ENCODE data around the gene TNS1.

TNS1 gene

DNA sequence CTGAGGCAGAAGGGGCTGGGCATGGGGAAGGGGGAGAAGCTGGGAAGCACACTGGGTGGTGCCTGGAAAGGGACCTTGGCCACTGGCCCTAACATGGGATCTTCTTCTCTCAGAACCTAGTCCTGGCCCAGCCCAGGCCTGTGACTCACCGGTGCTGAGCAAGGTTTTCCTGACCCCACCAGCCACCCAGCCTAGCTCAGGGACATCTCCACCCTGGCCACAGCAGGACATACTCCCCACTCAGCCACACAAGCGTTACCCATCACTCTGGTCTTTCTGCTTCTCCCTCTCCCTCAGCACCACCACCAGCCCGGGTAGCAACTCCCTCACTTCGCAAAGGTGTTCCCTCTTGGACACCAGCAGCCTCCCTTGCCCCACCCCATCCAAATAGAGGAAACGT, 22.8 kb downstream of the TNS1 start:
- DNase-seq (ENCODE audit: low read depth, low spot score): no peak

DNA sequence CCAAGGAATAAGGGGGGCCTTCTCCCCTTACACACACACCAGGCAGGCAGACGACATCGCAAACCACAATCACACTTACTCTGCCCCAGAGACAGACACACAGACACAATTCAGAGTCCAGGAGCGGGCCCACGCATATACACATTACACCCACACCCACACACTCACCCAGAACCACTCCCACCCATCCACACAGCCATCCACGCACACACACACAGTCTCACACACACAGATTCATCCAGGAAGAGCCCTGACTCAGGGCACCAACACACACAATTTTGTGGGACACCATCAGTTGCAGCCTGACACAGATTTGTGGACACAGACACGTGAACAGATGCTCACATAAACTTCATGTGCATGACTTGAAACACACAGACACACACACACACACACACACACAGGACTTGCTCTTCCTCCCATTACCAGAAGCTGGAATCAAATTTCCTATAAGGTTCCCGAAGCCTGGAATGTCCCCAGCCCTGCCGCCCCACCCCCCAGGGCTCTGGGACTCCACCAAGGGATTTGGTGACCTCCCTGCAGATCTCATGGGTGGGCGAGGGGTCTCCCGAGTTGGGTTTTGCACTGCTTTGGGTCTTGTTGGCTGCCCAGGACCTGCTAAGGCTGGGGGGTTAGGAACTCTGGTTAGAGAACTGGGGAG, 23.5 kb downstream of the TNS1 start:
- no peak for DNase-seq (ENCODE audit: low read depth, low spot score)

DNA sequence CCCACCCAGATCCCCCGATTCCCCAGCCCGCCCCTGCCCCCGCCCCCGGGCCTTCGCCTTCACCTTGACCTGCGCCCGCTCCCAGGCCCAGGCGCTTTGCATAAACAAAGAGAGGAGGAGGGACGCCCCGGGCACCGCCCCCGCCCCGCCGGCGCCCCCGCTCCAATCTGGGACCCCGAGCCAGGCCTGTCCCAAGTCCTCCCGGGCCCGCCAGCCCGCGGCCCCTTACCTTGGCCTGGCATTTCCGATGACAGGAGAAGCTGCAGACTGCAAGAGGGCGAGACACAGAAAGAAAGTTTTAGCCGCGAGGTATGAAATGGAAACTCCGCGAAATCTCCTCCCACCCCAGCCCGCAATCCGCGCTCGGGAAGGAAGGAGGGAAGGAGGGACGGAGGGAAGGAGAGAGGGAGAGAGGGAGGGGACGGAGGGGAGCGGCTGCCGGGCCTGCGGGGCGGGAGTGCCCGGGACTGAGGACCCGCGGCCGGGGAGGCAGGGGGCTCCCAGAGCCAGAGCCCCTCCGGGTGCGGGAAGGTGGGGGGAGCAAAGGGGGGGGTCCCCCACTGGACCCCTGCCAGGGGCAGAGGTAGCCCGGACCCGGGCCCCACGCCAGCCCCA, 24.2 kb downstream of the TNS1 start:
- no peak for DNase-seq (ENCODE audit: low read depth, low spot score)

DNA sequence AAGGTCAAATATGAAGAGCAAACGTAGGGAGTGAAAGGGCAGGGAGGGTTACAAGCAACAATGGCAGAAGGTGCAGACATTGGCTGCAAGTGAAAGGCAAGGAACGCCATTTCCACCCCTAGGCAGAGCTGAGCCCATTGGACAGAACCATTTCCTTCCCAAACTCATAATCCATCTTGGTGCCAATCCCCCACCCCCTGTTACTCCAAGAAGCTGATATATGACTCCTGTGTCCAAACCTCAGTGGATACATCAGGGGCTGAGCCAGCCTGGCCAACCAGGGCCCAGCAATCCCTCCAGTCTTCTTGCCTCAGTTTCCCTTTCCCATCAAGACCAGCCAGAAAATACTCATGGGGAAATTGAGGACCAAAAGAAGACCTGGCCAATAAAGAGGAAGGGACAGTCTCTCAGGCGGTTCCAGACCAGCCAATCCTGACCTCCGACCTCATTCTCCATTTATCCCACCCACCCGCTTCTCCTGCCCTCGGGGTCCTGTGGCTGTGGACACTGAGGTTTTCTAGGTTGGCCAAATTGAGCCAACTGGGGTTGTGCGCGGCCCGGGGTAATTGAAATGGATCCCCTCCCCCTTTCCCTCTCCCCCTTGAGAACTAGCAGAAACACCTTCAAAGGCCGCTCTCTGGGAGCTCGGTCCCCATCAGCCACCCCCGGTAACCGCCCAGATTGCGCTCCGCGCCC, 24.8 kb downstream of the TNS1 start:
- DNase-seq (ENCODE audit: low read depth, low spot score): no peak

DNA sequence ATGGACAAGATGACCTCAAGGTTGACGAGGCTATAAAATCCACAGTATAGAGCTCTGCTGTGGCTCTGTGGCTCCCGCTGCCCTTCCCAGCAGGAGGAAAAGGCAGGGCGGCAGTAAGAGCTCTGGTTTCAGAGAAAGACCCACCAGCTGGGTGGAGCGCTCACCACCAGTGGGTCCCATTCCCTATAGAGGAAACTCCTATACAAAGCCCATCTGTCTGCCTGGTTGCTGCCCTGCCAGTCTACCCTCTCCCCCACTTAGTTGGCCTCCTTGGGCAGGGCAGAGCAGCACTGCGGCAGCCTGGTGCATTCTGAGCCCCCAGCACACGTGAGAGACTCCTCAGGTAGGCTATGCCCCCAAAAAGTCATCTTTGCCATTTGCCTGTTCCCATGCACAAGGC, 26.5 kb downstream of the TNS1 start:
- no peak for DNase-seq (ENCODE audit: low read depth, low spot score)

DNA sequence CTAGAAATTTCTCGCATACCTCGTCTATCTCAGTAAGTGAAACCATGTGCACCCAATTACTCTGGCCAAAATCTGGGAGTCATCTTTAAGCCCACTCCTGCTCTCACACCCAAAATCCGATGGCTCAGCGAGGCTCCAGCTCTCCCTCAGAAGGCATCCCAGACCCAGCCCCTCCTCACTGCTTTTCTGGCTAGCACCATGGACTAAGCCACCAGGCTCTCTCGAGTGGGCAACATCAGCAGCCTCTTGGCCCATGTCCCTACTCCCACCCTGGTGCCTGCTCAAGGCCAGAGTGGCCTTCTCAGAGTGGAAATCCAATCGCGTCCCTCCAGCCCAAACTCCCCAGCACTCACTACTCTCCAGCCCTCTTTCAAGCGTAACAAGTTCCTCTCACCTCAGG, 27.2 kb downstream of the TNS1 start:
- DNase-seq (ENCODE audit: low read depth, low spot score): no peak

DNA sequence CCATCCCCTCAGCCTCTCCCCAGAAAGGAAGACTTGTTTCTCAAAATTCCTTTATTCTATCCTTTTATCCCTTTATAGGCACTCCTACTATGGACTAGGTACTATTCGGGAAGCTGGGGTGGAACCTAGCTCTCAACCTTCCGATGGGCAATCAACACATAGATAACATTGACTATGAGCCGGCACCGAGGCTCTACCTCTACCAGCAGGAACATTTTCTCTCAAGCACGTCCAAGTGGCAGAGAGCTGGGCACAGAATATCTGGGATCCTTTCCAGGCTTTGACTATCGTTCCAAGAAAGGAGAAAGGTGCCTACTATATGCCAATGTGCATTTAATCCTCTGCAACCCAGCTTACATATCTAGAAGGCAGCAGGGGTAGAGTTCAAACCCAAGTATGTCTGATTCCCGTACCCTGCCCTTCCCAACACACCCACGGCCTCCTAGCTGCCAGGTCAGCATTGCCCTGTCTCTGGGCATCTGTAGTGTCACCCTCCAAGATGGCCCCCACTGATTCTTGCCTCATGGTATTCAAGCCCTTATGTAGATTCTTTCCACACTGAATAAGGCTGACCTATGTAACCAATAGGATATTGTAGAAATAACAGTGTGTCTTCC, 28.3 kb downstream of the TNS1 start:
- DNase-seq (ENCODE audit: low read depth, low spot score): no peak

DNA sequence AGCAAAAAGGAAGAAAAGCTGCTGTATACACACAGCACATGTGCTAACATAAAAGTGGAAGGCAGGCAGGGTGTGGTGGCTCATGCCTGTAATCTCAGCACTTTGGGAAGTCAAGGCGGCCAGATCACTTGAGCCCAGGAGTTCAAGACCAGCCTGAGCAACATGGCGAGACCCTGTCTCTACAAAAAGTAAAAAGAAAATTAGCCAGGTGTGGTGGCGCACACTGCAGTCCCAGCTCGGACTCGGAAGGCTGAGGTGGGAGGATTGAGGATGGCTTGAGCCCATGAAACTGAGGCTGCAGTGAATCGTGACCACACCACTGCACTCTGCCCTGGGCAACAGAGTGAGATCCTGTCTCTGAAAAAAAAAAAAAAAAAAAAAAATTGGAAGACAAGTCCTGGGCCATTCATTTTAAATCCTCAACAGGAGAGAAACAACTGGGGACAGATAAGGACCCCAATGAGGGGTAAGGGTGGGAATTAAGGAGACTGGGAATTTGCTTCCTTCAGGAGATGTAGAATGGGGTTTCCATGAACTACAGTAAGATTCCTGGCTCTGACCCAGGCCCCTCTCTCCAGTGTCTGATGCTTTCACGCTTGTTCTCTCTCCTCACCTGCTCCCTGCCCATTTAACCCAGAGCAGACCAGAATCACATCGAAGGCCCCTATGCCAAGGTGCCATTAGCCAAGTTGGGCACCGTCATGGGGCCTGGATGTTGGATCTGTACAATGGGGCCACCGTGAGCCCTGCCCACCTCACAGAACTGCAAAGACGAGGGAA, 29.6 kb downstream of the TNS1 start:
- DNase-seq (ENCODE audit: low read depth, low spot score): no peak

DNA sequence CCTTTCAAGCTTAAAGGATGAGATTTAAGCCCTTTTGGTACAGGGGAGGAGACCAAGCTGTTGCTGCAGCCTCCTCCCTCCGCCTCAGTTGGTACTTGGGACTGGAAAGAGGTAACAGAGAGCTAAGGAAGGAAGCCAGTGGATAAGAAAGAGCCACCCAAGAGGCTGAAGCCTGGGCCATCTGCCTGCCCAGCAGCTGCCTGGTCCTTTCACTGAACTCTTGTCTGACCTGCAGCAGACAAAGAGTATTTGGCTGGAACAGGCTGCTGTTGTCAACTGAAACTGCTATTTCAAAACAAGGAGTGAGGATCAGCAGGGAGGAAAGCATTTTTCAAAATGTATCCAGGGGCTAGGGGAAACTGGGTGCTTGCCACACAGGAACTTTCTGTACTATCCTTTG, 30.3 kb downstream of the TNS1 start:
- no peak for DNase-seq (ENCODE audit: low read depth, low spot score)

DNA sequence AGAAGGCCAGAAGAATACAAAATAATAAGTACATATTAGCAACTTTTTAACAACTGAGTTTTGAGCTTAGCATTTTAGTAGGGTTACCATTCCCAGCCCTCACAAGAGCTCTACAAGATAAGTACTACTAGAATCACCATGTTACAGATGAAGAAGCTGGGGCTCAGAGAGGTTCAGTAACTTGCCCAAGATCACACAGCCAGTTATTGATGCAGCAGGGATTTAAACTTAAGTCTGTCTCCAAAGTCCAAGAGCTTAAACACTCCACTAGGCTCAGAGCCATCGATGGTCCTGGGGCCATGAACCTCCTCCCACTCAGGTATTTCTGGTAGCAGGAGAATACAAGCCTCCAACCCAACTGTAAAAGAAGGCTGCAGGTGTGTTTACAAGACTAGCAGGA, 30.8 kb downstream of the TNS1 start:
- no peak for DNase-seq (ENCODE audit: low read depth, low spot score)

DNA sequence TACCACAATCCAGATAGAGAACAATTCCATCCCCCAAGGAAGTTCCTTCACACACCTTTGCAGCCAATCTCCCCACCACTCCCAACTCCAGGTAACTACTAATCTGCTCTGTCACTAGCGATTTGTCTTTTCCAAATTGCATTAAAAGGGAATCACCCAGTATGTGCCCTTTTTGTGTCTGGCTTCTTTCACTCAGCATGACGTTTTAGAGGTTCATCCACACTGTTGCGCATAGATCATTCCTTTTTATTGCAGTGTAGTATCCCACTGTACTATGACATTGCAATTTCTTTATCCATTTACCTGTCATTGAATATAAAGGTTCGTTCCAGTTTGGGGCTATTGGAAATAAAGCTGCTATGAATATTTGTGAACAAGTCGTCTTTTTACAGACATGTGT, 31.6 kb downstream of the TNS1 start:
- no peak for DNase-seq (ENCODE audit: low read depth, low spot score)

DNA sequence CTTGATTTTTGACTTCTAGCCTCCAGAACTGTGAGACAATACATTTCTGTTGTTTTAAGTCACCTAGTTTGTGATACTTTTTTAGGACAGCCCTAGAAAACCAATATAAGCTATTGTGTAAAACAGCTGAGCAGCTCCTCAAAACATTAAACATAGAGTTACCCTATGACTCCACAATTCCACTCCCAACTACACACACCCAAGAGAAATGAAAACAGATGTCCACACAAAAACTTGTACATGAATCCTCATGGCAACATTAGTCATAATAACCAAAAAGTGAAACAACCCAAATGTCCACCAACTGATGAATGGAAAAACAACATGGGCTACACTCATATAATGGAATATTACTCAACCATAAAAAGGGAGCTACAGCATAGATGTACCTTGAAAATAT, 32.6 kb downstream of the TNS1 start:
- DNase-seq (ENCODE audit: low read depth, low spot score): no peak

DNA sequence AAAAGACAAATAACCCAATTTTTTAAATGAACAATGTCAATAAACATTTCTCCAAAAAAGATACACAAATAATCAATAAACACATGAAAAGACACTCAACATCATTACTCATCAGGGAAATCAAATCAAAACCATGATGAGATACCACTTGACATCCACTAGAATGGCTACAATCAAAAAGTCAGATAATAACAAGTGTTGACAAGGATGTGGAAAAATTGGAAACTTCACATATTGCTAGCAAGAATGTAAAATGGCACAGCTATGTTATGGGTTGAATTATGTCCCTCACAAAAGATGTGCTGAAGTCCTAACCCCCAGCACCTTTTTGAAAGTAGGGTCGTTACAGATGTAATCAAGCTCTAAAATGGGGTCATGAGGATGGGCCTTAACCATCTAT, 33.2 kb downstream of the TNS1 start:
- DNase-seq (ENCODE audit: low read depth, low spot score): no peak

DNA sequence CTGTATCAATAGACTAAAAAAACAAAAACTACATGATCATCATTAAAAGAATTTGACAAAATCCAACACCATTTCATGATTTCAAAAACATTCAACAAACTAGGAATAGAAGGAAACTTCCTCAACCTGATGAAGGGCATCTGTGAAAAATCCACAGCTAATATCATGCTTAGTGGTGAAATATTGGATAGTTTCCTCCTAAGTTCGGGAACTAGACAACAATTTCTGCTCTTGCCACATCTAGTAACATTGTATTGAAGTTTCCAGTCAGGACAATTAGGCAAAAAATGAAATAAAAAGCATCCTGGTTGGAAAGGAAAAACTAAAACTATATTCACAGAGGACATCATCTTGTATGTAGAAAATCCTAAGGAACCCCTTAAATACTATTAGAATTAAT, 34.8 kb downstream of the TNS1 start:
- DNase-seq (ENCODE audit: low read depth, low spot score): no peak

DNA sequence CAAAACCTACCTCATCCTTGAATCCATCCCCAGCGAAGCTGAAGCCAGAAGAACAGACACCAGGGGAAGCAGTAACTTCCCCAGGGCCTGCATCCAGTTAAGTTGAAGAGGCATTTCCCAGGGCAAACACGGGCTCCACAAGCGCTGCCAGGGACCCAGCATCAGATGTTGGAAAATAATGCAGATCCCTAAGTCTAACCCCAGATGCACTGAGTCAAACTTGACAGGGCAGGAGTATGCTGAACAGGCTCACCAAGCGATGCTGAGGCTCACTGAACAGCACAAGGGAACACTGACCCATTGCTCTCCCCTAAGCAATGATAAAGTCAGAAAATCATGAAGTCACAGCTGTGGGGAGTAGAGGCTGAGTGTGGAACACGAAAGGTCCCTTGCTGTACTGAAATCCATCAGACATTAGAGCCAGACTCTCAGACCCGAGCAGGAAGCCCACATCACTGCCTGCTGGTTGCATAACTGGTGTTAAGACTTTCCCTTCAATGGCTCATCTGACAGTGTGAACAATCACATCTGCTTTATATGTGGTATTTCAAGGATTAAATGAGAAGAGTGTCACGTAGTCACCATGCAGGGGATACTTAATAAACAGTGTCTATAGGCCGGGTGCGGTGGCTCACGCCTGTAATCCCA, 36.2 kb downstream of the TNS1 start:
- no peak for DNase-seq (ENCODE audit: low read depth, low spot score)

DNA sequence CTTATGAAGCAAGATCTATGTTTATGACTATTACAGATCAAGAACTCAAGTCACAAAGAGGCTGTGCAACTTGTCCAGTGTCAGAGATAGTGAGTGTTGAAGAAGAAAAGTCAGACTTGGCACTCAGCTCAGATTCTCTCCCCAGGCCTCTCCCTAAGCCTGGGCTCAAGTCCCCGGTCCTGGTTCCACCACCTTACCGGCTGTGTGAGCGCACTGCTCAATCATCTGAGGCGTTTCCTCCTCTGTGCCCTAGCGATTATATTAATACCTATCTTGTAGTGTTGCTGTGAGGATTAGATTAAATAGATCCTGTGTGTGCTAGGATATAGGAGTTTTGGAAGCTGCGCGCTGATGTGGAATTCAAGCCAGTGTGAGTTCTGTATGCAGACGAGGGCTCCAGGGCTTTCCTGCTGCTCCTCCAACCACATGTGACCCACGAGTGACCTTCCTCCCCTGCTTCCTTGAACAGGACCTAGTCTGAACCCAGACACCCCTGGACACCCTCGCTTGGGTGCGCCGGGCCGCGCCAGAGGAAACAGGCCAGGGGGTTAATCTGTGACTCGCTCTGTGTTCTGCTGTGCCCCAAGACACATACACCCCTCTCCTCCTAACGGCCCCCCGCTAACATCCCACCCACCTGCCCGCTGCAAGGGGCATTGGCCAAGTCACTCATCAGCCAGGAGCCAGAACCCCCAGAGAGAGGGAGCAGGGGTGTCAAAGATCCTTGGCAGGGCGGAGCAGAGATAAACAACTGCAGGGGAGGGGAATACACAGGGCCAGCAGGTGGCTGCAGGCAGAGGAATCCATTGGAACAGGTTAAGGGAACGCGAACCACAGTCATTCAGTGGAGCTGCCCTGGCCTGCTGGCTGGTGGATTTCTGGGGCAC, 38.3 kb downstream of the TNS1 start:
- no peak for DNase-seq (ENCODE audit: low read depth, low spot score)

DNA sequence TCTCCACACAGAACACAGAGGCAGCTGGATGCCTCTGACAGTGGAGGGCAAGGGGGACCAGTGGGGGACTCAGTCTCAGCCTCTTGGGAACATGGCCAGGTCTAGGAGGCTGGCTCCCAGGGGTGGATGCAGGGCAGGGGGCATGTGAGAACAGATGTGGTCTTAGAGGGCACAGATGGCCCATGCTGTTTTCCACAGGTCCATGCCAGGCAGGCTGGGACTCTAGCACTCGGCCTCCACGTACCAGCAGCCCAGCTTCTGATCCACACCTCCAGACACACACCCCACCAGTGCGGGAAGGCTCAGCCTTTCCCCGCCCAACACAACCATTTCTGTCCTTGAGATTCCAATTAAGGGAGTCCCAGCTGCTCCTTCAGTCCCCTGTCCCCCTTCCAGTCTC, 42.4 kb downstream of the TNS1 start:
- DNase-seq (ENCODE audit: low read depth, low spot score): no peak

DNA sequence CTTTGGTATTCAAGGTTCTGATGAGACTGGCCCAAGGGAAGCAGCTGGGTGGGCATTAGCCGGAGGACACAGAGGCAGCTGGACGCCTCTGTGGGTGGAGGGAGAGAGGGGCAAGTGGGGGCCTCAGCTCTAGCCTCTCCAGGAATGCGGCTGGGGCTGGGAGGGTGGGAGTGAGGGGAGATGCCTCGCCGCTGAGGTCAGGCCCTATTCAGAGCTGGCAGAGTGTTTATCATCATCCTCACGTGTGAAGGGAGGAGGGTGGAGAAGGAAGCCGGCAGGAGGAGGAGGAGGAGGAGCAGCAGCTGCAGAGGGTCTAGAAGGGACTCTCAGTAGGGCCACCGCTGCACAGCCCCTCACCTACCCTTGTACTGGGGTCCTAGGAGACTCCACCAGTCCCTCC, 43.1 kb downstream of the TNS1 start:
- DNase-seq (ENCODE audit: low read depth, low spot score): no peak

DNA sequence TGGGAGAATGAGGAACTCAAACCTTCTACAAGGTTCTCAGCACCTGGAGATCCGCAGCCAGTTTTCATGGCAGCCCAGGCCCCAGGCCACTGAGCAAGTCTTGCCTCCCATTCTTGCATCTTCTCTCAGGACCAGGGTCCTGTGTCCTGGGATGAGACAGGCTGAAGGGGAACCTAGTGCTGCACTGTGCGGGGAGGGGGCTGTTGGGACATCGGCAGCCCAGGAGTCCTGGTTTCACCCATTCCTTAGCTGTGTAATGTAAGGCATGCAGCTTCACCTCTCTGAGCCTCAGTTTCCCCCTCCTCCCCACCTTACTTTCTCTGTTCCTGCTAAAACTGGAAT, 43.9 kb downstream of the TNS1 start:
- DNase-seq (ENCODE audit: low read depth, low spot score): no peak

DNA sequence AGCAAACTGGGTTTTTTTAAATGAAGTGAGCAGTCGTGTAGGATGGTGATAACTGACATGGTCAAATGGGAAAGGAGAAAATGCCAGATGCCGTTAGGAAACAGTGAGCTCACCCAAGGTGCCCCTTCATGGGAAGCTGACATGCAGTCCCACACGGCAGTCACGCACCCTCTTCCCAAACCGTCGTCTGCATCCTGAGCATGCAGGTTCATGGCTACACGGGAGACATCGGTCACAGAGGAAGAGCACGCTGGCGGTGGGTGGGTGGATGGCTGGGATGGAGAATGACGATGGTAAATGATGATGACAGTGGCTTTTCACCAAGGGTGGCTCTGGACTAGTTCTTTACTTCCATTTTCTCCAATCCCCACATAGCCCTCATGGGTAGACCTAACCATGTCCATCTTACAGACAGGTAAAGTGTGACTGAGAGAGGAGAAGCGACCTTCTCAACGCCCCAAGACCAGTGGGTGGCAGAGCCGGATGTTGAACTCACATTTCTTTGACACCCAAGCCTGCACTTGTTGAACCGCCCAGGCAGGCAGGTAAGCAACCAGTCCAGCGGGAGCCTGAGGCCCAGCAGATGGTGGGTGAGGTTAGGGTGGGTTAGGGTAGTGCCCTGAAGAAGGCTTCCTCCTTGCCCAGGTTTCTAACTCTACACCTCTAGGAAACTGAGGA, 44.5 kb downstream of the TNS1 start:
- no peak for DNase-seq (ENCODE audit: low read depth, low spot score)

Data from brain pericyte (primary cell).